OCI-LY3 (cell line): ENCODE results near the gene CMTM2.

Source experiments
- CTCF ChIP-seq: fragments of 200-600, 300-600 bp; sonication (generic); IDR thresholded peaks from 2 replicates; pipeline ENCODE4 v1.5.1; 2014; ENCODE audit warnings: antibody characterized with exemption, low read length, low read depth
- EZH2phosphoT487 ChIP-seq: fragments of 200-600 bp; shearing (Covaris generic); IDR thresholded peaks from 2 replicates; pipeline ENCODE4 v1.6.1; 2018; ENCODE audit warnings: antibody characterized with exemption, mixed run types, low read depth

GRCh38 chr16:66542396-66542795 lies 36.9 kb upstream of the CMTM2 start:
- no peak for TF ChIP-seq EZH2phosphoT487
- no peak for TF ChIP-seq CTCF
